ENCODE results near the gene PCYT2. TPM values are rescaled to one million over a fixed set of nuclear protein-coding genes. Genes with fewer than 3 reads are reported as not detected.

PCYT2 gene
- total RNA-seq, 1 experiment from 2014 or later = 31.4 TPM

GRCh38 chr17:81889602-81890001 lies 21.6 kb downstream of the PCYT2 start:
- Mint-ChIP-seq H3K4me1 (peaks cover 11% of the 10 kb centered on the region), H3K27ac (peak overlapping the region; percentile 82), H3K36me3 (peaks cover 45% of the 10 kb centered on the region), H3K9me3 (no peaks in the 10 kb centered on the region), H3K4me3 (peak overlapping the region; percentile 88), H3K27me3 (ENCODE audit: low read depth) (no peaks in the 10 kb centered on the region)
- DNase-seq (ENCODE audit: low spot score) (no peak), ATAC-seq (no peak)
- TF ChIP-seq ELF4 (CRISPR knock-in tag; IDR thresholded peaks at IDR 0.05; ENCODE audit: low read depth) = no peak
- no peak for TF ChIP-seq FOXP1 (CRISPR knock-in tag; IDR thresholded peaks at IDR 0.05; ENCODE audit: borderline replicate concordance)
- no peak for TF ChIP-seq GTF2I (CRISPR knock-in tag; conservative IDR thresholded peaks at IDR 0.05)
- TF ChIP-seq SP1 (CRISPR knock-in tag; conservative IDR thresholded peaks at IDR 0.05) = no peak
- TF ChIP-seq NR1H2 (CRISPR knock-in tag; IDR thresholded peaks at IDR 0.05) = no peak
- no peak for TF ChIP-seq RORB (CRISPR knock-in tag; IDR thresholded peaks at IDR 0.05)
- TF ChIP-seq ESRRA (CRISPR knock-in tag; IDR thresholded peaks at IDR 0.05; ENCODE audit: borderline replicate concordance) = no peak
- TF ChIP-seq SMAD4 (CRISPR knock-in tag; IDR thresholded peaks at IDR 0.05) = no peak
- no peak for TF ChIP-seq ZNF281 (CRISPR knock-in tag; IDR thresholded peaks at IDR 0.05)
- no peak for TF ChIP-seq ZNF232 (CRISPR knock-in tag; IDR thresholded peaks at IDR 0.05)
- ChIA-PET POLR2A (no interaction called here), CTCF (no interaction called here)

GRCh38 chr17:81888988-81889595 lies 22.1 kb downstream of the PCYT2 start:
- no peak for DNase-seq (ENCODE audit: low spot score)
- no peaks in the 10 kb centered on the region for H3K27me3 Mint-ChIP-seq (ENCODE audit: low read depth)

DNA sequence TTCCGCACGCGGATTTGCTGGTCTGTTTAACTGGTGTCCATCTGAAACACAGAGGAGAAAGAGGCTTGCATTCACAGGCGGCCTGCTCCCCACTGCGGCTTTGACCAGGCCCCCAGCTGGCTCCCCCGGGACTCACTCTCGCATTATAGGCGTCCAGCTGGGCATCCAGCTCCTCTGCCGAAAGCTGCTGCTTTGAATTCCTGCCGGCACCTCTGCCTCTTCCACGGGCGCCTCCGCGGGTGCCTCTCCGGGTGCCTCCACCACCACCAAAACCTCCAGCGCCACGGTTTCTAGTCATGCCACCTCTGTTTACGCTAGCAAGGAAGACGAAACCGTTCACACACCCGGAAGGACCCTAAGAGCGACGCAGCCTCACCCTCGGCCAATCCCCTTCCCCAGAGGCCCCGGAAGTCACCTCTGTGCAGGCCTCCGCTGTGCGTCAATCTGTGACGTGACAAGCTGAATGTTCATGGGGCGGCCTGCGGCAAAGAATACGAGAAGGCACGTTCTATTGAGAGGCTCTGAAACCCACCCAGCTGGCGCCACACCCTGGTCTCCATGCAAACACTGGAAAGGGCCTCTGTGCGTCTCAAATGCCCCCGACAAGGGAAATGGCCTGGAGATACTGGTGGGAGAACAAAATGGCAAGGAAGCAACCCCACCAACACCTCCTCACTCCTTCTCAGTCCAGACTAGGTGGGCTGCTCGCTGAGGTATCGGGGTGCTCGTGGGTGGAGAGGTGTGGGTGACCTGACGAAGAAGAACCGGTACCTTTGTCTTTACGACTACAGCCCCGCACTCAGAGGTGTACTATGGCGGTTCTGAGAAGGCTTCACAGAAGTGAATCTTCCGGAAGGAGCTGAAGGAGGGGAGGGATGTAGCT lies 22.9 kb downstream of the PCYT2 start:
- Mint-ChIP-seq H3K4me1 (peaks cover 11% of the 10 kb centered on the region), H3K4me3 (peak overlapping the region; percentile 88), H3K27me3 (ENCODE audit: low read depth) (no peaks in the 10 kb centered on the region), H3K36me3 (peaks cover 54% of the 10 kb centered on the region), H3K27ac (peak overlapping the region; percentile 36; the same call in 1 of the 2 replicates), H3K9me3 (no peaks in the 10 kb centered on the region)
- TF ChIP-seq CREM (CRISPR knock-in tag; IDR thresholded peaks at IDR 0.05) (no peak), RELA (CRISPR knock-in tag; IDR thresholded peaks at IDR 0.05; ENCODE audit: borderline replicate concordance) (no peak), SOX15 (CRISPR knock-in tag; IDR thresholded peaks at IDR 0.05) (no peak), NFE2L1 (CRISPR knock-in tag; IDR thresholded peaks at IDR 0.05) (no peak), ZMAT4 (CRISPR knock-in tag; IDR thresholded peaks at IDR 0.05) (no peak), NR1H2 (CRISPR knock-in tag; IDR thresholded peaks at IDR 0.05) (no peak), ZNF671 (CRISPR knock-in tag; IDR thresholded peaks at IDR 0.05) (no peak), GABPB1 (CRISPR knock-in tag; IDR thresholded peaks at IDR 0.05) (no peak), ATF2 (CRISPR knock-in tag; IDR thresholded peaks at IDR 0.05; ENCODE audit: borderline replicate concordance, low read depth) (no peak), FOXP1 (CRISPR knock-in tag; IDR thresholded peaks at IDR 0.05; ENCODE audit: borderline replicate concordance) (no peak), ATF1 (CRISPR knock-in tag; IDR thresholded peaks at IDR 0.05) (no peak)
- DNase-seq (ENCODE audit: low spot score) = no peak
- ChIA-PET POLR2A (interaction anchor here (0.6 kb wide), 1 partner anchor 666 kb away, joined by 6 read pairs; no protein-coding TSS in a partner anchor), CTCF (no interaction called here)
- ATAC-seq = no peak

More at GRCh38 chr17:81888988-81889595, 22.1 kb downstream of the PCYT2 start:
- peak overlapping the region; percentile 63; the same call in 1 of the 2 replicates for H3K27ac Mint-ChIP-seq
- H3K9me3 Mint-ChIP-seq = no peaks in the 10 kb centered on the region
- peak overlapping the region; percentile 88 for H3K4me3 Mint-ChIP-seq
- peaks cover 11% of the 10 kb centered on the region for H3K4me1 Mint-ChIP-seq
- ATAC-seq = no peak
- ChIA-PET CTCF (no interaction called here), POLR2A (no interaction called here)
- no peak for TF ChIP-seq SMAD4 (CRISPR knock-in tag; IDR thresholded peaks at IDR 0.05)
- peaks cover 50% of the 10 kb centered on the region for H3K36me3 Mint-ChIP-seq
